Prostate gland (tissue), 2 donors: Measurements from ENCODE around the gene MAP2K3. TPM values are rescaled to one million over a fixed set of nuclear protein-coding genes. Genes with fewer than 3 reads are reported as not detected.

ENCODE experiments used
- DNase-seq: peaks from one replicate; pipeline ENCODE4 v3.0.0-alpha.2; 2019; ENCODE audit warnings: low spot score
- H3K27ac ChIP-seq, 2 donors: fragments of 200-600 bp; sonication (generic); 2 replicates each; pipeline ENCODE4 v1.5.1; 2017 to 2019
- H3K27me3 ChIP-seq: fragments of 200-600 bp; sonication (generic); replicated peaks from 2 replicates; pipeline ENCODE4 v1.5.1; 2019; ENCODE audit not compliant: insufficient read depth
- H3K36me3 ChIP-seq, 2 donors: fragments of 200-600 bp; sonication (generic); 1 replicate in 1 of 2; 2 replicates in 1 of 2; pipeline versions ENCODE4 v1.5.1 to v1.8.1; 2017 to 2019
- H3K4me1 ChIP-seq: fragments of 200-600 bp; sonication (generic); replicated peaks from 2 replicates; pipeline ENCODE4 v1.5.1; 2019
- H3K4me3 ChIP-seq, 2 donors: fragments of 200-600 bp; sonication (generic); 2 replicates each; pipeline ENCODE4 v1.5.1; 2017 to 2019
- H3K9me3 ChIP-seq: fragments of 200-600 bp; sonication (generic); 2 replicates; pipeline ENCODE4 v1.5.1; 2017
- POLR2A ChIP-seq: fragments of 450-650 bp; IDR thresholded peaks from one replicate; pipeline ENCODE4 v1.6.1; 2016; ENCODE audit warnings: antibody characterized with exemption, mild to moderate bottlenecking
- POLR2AphosphoS5 ChIP-seq: sonication (generic); formaldehyde crosslinking; IDR thresholded peaks from one replicate; pipeline ENCODE4 v1.6.1; 2017; ENCODE audit warnings: antibody characterized with exemption
- WGBS: methylation state at CpG from one replicate; pipeline ENCODE4 v1.1.5; 2018; 5-methylcytosine and 5-hydroxymethylcytosine counted together
- intact Hi-C: fragments of 100-400 bp; cut with DNase I; formaldehyde crosslinking; loops from one replicate; pipeline ENCODE4 v1.14.2; 2022
- total RNA-seq, 2 donors: library from RNA; depleted of rRNA; stranded (reverse); fragments of >200 nt; gene quantifications; one replicate each; pipeline ENCODE4 v1.1.0, GENCODE V29; 2016
- TF ChIP-seq, protein P1 (sequence below), 4 experiments: fragments of 200-600 bp in 2 of 4; fragments of 450-650 bp in 2 of 4; sonication (generic) in 2 of 4; IDR thresholded peaks; 1 replicate in 3 of 4; 2 replicates in 1 of 4; pipeline ENCODE4 v1.5.1; 2016 to 2019; ENCODE audit warnings: antibody characterized with exemption in 4 of 4, mild to moderate bottlenecking in 2 of 4, moderate library complexity in 2 of 4

The MAP2K3 gene
- total RNA-seq, 2 donors from 2014 or later, result 24.0 to 25.9 TPM

DNA sequence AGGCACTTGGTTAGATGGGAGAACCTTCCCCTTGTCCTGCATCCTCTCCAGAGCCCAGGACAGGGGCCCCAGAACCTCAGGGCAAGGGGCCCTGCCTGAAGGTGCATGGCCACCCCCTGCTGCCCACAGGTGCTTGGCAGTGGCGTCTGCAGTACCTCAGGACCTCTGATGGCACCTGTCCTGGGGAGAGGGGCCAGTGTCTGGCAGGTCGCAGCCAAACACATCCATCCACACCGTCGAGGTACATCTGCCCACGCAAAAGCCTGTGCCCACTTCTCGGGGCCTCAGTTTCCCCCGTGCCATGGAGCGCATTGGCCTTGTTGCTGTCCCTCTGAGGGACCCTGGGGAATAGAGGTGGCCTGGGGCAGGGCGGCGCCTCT is 9.3 kb downstream of the MAP2K3 start:
- Histone ChIP-seq H3K27ac (no peak overlapping the region), H3K27me3 (no peaks in the 10 kb centered on the region), H3K4me1 (peaks cover 3% of the 10 kb centered on the region), H3K9me3 (no peaks in the 10 kb centered on the region), H3K4me3 (no peak overlapping the region), H3K36me3 (no peaks in the 10 kb centered on the region)
- intact Hi-C loops, result no loop called here
- DNase-seq, result no peak
- TF ChIP-seq POLR2A (no peak), POLR2AphosphoS5 (no peak)
- TF ChIP-seq, protein P1, sequence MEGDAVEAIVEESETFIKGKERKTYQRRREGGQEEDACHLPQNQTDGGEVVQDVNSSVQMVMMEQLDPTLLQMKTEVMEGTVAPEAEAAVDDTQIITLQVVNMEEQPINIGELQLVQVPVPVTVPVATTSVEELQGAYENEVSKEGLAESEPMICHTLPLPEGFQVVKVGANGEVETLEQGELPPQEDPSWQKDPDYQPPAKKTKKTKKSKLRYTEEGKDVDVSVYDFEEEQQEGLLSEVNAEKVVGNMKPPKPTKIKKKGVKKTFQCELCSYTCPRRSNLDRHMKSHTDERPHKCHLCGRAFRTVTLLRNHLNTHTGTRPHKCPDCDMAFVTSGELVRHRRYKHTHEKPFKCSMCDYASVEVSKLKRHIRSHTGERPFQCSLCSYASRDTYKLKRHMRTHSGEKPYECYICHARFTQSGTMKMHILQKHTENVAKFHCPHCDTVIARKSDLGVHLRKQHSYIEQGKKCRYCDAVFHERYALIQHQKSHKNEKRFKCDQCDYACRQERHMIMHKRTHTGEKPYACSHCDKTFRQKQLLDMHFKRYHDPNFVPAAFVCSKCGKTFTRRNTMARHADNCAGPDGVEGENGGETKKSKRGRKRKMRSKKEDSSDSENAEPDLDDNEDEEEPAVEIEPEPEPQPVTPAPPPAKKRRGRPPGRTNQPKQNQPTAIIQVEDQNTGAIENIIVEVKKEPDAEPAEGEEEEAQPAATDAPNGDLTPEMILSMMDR (IDR thresholded peaks at IDR 0.05), result no peak
- 51% methylated on average over 10 of the region's 10 CpGs for WGBS

DNA sequence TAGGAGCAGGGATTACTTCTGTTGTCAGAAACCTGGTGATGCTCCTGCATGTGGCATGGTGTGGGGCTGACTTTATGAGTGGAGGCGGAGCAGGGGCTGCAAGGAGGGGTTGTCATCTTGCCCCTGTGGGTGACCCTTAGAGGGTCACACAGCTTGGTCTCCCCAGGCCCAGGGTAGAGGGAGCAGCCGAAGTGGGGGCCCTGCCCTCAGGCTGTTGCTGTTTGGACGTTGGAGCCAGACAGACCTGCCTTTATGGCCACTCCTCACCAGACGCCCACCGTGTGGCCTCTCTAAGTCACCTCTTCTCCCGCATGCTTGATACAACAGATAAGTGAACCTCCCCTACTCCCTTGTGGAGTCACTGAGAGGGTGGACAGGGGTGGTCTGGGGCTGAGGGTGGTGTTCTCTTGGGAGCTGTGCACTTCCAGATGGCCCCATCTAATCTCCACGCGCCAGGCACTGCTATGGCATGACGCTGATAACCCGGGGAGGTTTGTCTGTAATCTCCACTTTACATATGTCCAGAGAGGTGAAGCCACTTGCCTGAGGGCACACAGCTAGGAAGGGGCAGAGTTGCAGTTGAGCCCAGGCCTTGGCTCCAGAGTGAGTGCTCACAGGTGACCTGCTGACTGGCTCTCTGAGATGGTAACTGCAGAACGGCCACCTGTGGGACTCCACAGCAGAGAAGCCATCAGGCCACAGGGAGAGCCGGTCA is 10.0 kb downstream of the MAP2K3 start:
- intact Hi-C loops, result no loop called here
- Histone ChIP-seq H3K4me3 (no peak overlapping the region), H3K9me3 (no peaks in the 10 kb centered on the region), H3K27ac (no peak overlapping the region), H3K4me1 (peaks cover 3% of the 10 kb centered on the region), H3K36me3 (no peaks in the 10 kb centered on the region), H3K27me3 (no peaks in the 10 kb centered on the region)
- no peak for DNase-seq
- 63% methylated on average over 12 of the region's 12 CpGs for WGBS
- TF ChIP-seq POLR2AphosphoS5, result no peak

DNA sequence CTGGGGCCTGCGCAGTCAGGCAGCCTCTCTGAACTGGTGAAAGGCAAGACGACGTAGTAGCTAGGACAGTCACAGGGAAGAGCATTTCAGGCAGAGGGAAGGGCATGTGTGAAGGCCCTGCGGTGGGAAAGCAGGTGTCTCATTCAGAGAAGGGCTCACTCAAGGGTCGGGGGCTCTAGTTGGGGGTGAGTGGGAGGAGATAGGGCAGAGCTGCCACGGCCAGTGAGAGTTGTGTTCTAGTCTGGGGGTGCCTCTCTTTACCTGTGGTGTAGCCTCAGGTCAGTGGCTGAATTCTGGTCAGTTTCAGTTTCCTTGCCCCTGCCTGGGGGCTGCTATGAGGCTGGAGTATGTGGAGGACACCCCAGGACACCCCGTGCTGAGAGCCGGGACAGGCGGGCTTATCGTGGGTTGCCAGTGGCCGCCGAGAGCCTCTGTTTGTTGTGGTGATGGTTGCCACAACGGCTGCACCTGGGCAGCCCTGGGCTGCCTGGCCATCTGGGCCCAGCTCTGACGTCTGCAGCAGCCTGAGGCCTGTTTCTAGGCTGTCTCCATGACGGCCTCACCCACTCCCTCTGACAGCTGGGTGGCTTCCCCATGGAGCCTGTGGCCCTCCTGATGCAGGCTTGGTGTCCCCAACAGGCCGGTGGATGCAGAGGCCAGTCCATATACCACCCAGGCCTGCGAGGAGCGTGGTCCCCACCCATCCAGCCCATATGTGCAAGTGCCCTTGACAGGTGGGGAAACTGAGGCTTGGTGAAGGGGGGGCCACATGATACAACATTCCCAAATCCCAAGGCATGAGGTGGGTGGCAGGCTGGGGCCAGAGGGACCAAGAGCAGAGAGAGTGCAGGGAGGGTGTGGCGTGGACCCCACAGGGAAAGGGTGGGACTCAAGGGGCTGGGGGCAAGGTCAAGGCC is 10.8 kb downstream of the MAP2K3 start:
- peaks cover 0 to under 1% of the 10 kb centered on the region in 2 donors for H3K36me3 ChIP-seq
- H3K4me3 ChIP-seq, result no peak overlapping the region
- no peak overlapping the region for H3K27ac ChIP-seq
- no peaks in the 10 kb centered on the region for H3K4me1 ChIP-seq
- TF ChIP-seq POLR2AphosphoS5 (no peak), POLR2A (no peak)
- TF ChIP-seq, protein P1 (IDR thresholded peaks at IDR 0.05), result no peak
- H3K9me3 ChIP-seq, result no peaks in the 10 kb centered on the region
- no peaks in the 10 kb centered on the region for H3K27me3 ChIP-seq
- no peak for DNase-seq
- WGBS, result 75% methylated on average over 19 of the region's 19 CpGs
- intact Hi-C loops, result no loop called here

DNA sequence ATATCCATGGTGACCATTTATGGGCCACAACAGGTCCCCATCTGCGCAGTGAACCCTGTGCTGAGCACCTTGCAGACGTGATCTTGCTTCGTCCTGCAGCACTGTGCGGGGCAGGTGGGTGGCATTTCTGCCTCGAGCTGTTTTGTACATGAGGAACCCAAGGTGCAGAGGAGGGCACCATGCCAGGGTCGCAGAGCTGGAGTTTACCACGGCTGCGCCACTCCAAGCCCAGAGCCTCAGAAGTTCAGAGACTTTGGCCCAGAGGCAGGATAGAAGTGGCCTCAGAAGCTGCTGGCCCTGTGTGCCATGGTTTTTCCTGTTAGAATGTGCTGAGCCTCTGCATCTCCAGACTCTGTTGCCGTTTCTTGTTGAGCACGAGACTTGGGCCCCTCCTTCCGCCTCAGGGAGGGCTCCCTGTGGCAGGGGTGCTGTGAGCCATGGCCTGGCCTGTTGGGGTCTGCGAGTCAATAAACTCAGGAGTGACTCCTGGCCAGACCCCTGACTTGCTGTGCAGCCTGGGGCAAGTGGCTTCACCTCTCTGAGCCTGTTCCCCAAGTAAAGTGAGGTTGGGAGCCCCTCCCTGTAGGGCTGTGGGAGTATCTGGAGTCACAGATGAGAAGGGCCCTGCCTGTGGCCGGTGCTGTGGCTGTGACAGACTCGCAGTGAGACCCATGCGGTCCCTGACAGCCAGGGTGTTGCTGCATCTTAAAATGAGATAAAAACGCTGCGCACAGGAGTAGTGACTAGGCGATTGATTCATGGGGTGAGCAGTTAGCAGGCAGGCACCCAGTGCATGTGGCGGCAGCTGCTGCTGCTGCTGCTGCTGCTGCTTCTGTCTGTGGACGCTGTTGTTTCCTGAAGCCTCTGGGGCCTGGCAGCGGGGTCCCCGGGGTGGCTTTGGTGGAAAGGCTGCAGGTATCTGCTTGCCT is 11.8 kb downstream of the MAP2K3 start:
- TF ChIP-seq POLR2A (no peak), POLR2AphosphoS5 (no peak)
- TF ChIP-seq, protein P1 (IDR thresholded peaks at IDR 0.05), result no peak
- intact Hi-C loops, result no loop called here
- Histone ChIP-seq H3K36me3 (peaks cover 0 to 11% of the 10 kb centered on the region in 2 donors), H3K9me3 (no peaks in the 10 kb centered on the region), H3K27me3 (no peaks in the 10 kb centered on the region), H3K4me3 (no peak overlapping the region), H3K4me1 (no peaks in the 10 kb centered on the region), H3K27ac (no peak overlapping the region)
- no peak for DNase-seq
- WGBS, result 60% methylated on average over 22 of the region's 22 CpGs

DNA sequence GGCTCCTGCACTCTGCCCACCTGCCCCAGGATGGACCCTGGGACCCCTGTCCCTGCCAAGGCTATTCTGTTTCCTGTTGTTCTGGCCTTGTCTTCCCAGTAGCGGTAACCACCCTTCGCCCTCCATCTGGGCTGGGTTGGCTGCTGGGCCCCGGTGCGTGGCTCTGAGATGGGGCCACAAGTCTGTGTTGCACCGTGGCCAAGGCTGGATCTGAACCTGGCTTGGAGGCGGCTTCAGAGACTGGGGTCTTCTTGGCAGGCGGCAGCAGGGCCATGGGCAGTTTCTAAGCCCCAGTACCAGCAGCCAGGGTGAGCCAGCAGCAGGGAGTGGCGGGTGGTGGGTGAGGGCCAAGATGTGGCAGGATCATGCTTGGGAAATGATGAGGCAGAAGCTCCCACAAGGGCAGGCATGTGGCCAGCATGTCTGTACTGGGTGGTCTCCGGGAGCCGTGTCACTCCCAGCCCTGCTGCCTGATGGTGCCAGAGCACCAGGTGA is 12.6 kb downstream of the MAP2K3 start:
- Histone ChIP-seq H3K36me3 (peaks cover 0 to 14% of the 10 kb centered on the region in 2 donors), H3K27ac (no peak overlapping the region), H3K4me3 (no peak overlapping the region), H3K27me3 (no peaks in the 10 kb centered on the region), H3K4me1 (no peaks in the 10 kb centered on the region), H3K9me3 (no peaks in the 10 kb centered on the region)
- WGBS, result 72% methylated on average over 10 of the region's 10 CpGs
- intact Hi-C loops, result no loop called here
- DNase-seq, result no peak
- TF ChIP-seq, protein P1 (IDR thresholded peaks at IDR 0.05), result no peak
- TF ChIP-seq POLR2AphosphoS5 (no peak), POLR2A (no peak)
